NCI-H1417 (cell line): Measurements from ENCODE around the gene CRY1.
"Not testable (repeated sequence)": the region's sequence is repeated elsewhere in the genome, so short reads cannot be mapped to it uniquely, and the experiment has no call there.

Experiments
- DNase-seq, 3 experiments: peaks; one replicate each; lab custom pipeline; 2025; lab: John Stamatoyannopoulos, UW

The CRY1 gene

DNA sequence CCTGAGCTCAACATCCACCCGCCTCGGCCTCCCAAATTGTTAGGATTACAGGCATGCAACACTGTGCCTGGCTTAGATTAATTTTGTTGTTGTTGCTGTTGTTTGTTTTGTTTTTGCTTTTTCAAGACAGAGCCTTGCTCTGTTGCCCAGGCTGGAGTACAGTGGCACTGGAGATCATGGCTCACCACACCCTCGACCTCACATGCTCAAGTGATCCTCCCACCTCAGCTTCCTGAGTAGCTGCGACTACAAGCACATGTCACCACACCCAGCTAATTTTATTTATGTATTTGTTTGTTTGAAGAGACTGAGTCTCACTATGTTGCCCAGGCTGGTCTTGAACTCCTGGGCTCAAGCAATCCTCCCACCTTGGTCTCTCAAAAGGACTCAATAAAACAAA is 26.7 kb downstream of the CRY1 start:
- no peak for DNase-seq

DNA sequence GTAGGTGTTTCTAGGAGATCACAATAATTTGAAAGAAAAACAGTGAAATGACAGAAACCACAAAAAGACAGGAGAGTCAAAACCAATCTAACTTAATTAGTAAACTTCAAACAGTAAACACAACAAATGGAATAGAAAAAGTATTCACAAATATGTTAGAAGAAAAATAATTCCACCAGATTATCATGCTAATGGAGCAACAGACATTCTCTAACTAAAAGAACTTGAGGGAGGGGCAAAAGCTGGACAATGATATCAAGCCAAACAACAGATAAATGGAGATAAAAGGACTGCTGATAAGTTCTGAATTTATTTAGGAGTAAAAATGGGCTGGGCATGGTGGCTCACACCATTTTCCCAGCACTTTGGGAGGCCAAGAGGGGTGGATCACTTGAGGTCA is 28.7 kb downstream of the CRY1 start:
- no peak for DNase-seq

DNA sequence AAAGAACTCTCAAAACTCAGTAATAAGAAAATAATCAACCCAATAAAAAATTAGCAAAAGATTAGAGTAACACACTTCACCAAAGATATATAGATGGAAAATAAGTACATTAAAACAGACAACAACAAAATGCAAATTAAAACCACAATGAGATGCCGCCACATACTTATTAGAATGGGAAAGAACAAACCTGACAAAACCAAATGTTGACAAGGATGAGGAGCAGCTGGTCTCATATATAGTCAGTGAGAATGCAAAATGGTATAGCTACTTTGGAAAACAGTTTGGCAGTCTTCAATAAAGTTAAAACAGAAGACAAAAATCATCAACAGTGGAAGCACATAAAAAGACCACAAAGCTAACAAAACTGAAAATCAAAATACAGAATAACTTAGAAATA is 29.1 kb downstream of the CRY1 start:
- no peak for DNase-seq

DNA sequence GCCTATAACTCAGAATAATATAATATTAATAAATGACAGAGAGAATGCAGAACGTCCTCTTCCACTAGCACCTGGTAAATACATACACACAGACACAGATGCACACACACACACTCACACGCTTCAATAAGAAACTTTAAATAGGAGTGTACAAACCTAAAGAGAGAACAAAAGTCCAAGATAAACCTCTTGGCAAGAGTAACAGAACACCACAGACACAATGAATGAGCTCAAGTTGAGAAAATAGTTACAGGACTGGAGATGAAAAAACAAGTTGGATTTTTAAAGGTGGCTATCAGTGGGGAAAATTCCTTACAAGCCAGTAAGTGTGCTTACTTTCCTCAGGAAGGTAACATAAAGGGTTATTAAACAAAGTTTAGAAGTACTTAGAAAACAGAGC is 35.2 kb downstream of the CRY1 start:
- DNase-seq: no peak

DNA sequence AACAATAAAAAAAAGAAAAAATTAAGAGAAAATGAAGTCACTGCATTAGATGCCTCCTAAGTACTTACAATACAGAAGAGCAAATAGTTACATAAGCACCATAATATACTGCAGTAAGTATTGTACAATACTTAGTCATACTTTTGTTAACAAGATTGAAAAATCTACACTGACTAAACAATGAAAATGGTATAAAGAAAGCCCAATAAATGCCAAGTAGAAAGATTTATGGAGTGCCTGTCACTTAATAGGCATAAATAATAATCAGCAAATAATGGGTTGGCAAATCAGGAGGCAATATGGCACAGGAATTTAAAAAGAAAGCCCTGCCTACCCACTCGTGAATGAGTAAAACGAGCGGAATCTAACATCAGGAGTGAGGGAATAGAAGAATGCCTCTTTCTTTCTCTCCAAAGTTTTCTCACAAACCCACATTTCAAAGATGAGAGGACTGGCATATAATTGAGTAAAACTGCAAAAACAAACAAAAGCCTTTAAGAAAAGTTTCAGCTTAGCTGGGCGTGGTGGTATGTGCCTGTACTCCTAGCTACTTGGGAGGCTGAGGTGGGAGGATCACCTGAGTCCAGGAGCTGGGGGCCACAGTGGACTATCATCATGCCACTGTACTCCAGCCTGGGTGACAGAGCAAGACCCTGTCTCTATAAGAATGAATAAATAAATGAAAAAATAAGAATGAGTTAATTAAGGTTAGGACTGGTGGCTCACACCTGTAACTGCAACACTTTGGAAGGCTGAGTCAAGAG is 36.1 kb downstream of the CRY1 start:
- DNase-seq: peak in 2 of 3 experiments; percentile 27 to 79

DNA sequence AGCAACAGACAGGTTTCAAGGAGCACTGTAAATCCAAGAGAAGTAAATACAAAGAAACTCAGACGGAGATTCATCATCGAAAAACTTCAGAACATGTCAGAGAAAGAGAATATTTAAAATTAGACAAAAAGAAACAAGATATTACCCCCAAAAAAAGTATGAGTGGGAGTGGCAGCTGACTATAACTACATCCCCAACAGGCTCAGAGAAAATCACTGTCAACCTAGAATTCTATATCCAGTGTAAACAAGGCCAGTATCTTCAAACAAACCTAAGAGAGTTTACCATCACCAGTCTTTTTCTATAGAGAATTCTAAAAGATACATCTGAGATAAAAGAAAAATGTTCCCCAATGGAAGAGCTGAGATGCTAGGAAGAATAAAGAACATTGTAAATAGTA is 39.6 kb downstream of the CRY1 start:
- DNase-seq: no peak

DNA sequence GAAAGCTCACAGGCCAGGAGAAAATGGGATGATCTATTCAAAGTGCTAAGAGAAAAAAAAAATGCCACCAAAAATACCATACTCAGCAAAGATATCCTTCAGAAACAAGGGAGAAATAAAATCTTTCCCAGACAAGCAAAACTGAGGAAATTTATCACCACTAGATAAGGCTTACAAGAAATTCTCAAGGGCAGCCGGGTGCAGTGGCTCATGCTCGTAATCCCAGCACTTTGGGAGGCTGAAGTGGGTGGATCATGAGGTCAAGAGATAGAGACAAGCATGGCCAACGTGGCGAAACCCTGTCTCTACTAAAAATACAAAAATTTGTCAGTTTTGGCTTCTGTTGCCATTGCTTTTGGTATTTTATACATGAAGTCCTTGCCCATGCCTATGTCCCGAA is 48.2 kb downstream of the CRY1 start:
- no peak for DNase-seq

DNA sequence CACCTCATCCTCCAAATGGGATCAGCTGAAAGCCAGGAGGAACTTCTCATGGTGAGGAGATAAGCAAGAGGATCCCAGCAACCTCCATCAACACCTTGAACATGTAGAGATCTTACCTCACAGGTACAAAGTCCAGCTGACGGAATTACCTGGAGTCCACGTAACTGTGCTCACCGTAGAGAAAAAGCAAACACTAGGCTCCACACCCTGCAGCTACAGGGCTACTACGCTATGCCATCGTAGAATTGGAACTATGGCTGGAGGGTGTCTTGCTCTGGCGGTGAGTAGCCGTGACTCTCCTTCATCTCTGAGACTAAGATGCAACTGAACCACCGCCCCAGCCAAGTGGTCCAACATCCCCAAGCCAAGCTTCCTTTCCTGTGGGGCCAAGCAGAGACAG is 50.5 kb downstream of the CRY1 start:
- DNase-seq: no peak

DNA sequence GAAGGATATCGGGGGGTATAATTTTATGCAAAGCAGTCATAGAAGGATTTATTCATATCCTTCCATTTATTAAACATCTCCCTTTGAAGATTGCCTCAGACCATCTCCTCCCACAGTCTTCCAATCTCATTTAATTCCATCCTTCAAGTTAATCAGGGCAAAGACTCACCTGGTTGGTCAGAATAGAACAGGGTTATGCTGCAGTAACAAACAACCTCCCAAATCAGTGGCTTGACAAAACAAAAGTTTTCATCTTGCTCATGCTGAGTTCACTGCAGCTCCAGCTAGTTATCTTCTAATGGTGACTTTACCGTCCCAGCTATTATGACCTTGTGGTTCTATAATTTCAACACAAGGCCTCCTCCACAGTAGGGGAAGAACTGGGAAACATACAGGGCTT is 57.6 kb downstream of the CRY1 start:
- no peak for DNase-seq

DNA sequence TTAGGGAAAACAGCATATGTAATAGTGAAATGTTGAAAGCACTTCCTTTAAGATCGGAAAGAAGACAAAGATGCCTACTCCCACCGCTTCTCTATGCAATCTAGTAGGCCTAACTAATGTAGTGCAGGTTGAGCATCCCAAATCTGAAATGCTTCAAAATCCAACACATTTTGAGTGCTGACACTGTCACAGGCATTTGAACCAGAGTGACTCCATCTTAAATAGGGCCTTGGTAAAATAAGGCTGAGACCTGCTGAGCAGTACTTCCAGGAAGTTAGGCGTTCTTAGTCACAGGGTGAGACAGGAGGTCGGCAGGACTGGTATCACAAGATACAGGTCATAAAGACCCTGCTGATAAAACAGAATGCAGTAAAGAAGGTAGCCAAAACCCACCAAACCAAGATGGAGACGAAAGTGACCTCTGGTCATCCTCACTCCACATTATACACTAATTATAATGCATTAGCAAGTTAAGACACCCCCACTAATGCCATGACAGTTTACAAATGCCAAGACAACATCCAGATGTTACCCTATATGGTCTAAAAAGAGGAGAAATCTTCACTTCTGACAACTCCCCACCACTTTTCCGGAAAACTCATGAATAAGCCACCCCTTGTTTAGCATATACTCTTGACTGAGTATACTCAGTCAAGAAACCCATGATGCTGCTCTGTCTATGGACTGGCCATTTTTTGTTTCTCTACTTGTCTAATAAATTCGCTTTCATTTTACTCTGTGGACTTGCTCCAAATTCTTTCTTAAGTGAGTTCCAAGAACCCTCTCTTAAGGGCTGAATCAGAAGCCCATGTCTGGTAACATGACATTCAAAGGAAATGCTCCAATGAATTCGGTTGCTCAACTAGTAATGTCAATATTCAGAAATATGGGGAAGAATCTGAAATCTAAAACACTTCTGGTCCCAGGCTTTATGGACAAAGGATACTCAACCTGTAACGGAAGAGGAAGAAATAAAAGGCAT is 59.3 kb downstream of the CRY1 start:
- no peak for DNase-seq

DNA sequence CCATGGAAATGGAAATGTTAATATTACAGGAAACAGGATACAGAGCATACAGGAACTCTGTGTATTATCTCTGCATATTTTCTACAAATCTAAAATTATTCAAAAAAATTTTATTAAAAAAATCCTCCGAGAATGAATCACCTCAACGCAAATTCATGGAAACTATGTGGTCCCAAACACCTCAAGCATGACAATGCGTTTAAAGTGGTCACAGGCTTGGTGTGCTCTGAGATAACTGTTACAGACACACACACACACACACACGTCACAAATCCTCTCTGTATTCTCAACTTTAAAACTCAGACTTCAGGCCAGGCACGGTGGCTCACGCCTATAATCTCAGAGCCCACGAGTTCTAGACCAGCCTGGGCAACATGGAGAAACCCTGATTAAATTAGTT is 61.1 kb downstream of the CRY1 start:
- DNase-seq: no peak

DNA sequence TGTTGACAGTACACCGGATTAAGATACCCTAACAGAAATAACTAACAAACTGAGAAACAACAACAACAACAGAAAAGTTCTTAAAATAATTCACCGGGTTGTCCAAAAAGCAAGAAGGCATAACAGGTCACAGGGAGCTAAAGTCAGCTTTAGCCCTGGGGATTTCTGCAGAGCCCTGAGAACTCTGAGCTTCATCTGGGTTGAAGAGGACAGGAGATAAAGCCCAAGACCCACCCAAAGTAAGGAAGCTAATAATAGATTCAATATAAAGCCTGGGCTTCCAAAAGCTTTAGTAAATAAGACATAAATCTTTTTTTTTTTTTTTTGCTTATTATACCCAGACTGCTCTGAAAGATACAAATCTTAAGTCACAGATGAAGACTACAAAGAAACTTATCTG is 62.3 kb downstream of the CRY1 start:
- no peak for DNase-seq

DNA sequence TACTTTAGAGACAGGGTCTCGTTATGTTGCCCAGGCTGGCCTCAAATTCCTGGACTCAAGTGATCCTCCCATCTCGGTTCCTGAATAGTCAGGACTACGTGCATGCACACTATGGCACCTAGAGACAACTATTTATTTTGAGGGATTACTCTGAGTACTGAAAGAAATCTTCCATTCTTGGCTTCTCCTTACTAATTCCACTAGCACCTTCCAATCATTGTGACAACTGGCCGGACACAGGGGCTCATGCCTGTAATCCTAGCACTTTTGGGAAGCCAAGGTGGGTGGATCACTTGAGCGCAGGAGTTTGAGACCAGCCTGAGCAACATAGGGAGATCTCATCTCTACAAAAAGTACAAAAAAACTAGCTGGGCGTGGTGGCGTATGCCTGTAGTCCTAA is 64.3 kb downstream of the CRY1 start:
- no peak for DNase-seq

DNA sequence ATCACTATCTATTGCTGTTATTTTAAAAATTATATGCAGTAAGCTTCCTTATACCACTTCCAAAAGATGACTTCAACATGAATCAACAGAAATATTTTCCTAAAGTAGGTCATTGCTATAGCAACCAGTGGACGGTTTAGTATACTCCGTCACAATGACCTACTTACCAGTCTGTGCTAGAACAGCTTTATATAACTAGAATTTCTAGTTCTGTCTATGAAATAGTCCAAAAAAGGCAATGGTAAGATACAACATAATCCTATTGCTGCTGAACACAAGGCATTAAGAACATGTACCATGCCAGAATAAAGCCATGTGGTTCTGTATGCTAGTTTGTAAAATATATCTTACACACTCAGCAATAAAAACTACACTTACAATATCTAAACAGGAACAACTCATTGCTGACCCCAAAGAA is 65.7 kb downstream of the CRY1 start:
- peak in 2 of 3 experiments; percentile 17 to 60 for DNase-seq

DNA sequence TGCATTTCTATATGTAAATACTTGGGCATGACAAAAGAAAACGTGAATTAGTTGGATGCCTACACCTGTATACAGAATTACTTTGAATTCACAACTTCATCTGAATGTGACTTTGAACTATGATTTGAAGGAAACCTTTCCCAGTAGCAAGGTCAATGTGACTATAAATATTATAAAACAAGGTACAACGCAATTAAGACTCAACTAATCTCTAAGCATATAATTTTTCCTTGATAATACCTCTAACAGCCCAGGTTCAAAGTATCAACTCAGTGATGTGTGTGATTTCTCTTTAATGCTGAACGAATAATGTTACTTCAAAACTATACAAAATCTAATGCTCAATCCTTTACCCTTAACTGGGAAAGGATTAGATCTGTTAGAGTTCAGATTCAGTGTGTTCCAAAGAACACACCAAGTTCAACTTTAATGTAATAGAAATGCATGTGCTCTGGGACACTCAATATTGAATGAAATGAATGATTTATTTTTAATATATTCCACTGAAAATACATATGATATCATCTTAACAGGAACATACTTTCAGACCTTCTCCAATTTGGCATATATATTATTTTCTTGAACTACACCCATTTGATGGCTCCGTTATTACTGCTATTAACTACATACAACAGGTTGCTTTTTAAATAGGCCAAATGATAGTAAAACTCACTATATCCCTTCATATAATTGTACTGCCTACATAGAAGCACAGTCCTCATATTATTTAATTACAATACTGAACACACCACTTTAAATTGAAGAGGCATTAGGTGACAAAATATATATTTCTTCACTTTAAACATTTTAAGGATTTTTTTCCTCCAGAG is 66.3 kb downstream of the CRY1 start:
- no peak for DNase-seq

DNA sequence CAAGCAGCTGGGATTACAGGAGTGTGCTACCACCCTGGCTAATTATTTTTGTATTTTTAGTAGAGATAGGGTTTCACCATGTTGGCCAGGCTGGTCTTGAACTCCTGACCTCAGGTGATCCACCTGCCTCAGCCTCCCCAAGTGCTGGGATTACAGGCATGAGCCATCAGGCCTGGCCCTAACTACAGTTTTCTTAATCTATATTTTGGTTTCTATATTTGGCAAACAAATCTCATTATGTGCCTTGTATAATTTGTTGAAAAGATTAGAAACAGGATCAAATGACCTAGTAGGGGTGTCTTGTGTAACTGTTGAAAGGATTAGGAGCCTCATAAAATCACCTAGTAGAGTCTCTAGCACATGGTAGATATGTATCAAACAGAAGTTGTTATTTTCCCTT is 67.0 kb downstream of the CRY1 start:
- DNase-seq: not testable (repeated sequence)

DNA sequence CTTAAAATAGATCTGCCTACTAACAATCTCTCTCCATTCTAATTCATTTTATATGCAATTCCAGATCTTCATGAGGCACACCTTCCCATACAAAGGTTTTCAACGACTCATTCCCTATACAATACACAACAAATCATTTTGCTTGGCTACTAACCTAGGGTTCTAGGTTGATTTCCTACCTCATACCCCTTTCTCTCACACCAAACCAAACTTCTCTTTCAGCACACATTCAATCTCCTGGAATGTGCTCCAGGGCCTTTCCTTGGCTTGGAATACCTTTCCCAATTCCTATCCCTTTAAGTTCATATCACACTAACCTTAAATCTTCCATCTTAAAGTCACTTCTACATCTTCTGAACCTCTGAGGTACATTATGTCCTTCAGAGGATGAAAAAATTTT is 67.7 kb downstream of the CRY1 start:
- DNase-seq: no peak

DNA sequence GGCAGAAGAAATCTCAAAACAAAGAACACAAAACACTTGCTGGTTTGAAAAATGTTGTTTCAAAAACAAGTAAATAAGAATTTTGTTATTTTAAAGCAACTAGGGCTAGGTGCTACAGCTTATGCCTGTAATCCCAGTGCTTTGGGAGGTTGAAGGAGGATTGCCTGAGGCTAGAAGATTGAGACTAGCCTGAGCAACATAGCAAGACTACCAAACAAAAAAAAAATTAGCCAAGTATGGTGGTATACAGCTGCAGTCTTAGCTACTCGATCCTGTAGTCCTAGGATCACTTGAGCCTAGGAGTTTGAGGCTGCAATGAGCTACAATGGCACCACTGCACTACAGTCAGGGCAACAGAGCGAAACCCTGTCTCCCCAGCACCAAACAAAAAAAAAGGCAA is 73.8 kb downstream of the CRY1 start:
- DNase-seq: no peak

DNA sequence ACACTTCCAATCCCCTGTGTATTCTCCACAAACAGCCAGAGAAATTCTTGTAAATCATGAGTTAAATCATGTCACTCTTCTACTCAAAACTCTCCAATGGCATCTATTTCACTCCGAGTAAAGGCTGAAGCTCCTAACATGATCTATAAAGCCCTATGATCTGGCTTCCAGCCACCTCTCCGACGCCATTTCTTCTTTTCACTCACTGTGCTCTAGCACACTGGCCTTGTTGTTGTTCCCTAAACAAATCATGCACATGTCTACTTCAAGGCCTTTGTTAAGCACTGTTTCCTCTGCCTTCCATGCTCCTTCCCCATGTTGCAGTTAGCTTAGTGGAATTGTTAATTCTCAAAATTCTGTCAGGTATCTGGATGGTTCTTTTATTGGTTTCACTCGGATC is 76.3 kb downstream of the CRY1 start:
- no peak for DNase-seq

DNA sequence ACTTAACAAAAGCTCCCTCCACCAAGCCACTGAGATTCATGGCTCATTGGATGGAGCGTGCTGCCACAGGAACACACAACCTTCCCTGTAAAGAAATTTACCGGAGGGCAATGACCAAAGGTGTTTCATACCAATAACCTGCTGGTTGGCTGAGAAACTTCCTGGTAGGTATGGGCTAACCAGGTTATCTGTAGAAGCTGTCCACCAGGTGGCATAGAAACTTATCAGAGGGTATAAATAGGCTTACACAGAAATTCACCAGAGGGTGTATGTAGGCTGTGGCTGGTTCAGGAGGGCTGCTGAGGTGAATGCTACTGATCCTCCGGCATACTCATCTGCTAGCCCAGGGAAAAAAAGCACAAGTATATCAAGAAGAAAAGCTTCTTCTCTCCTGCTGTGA is 79.3 kb downstream of the CRY1 start:
- peak; percentile 26 to 55 (median 37) for DNase-seq

DNA sequence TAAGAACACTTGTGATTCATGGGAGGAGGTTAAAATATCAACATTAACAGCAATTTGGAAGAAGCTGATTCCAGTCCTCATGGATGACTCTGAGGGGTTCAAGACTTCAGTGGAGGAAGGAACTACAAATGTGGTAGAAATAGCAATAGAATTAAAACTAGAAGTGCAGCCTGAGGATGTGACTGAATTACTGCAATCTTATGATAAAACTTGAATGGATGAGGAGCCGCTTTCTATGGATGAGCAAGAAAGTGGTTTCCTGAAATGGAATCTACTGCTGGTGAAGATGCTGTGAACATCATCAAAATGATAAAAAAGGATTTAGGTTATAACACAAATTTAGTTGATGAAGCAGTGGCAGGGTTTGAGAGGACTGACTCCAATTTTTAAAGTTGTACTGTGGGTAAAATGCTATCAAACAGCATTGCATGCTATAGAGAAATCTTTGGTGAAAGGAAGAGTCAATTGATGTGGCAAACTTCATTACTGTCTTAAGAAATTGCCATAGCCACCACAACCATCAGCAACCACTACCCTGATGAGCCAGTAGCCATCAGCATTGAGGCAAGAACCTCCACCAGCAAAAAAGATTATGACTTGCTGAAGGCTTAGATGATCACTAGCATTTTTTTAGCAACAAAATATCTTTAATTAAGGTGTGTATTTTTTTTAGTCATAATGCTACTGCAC is 80.5 kb downstream of the CRY1 start:
- no peak for DNase-seq

DNA sequence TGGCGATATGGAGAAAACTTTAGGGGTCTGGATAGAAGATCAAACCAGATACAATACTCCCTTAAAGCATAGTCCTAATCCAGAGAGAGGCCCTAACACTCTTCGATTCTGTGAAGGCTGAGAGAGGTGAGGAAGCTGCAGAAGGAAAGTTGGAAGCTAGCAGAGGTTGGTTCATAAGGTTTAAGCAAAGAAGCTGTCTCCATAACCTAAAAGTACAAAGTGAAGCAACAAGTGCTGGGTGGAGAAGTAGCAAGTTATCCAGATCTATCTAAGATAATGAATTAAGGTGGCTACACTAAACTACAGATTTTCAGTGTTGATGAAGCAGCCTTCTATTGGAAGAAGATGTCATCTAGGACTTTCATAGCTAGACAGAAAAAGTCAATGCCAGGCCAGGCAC is 81.8 kb downstream of the CRY1 start:
- DNase-seq: no peak
